GM23338 (cell line): ENCODE data around the gene MEGF9. TPM values are rescaled to one million over a fixed set of nuclear protein-coding genes. Genes with fewer than 3 reads are reported as not detected.

Source experiments
- ATAC-seq: fragments of 200-7000 bp; cut with Tn5 transposase; 3 replicates; pipeline ENCODE4 v1.9.1; 2020
- DNase-seq: peaks from one replicate; pipeline ENCODE4 v3.0.0-alpha.2; 2015; ENCODE audit warnings: low spot score
- H2AFZ ChIP-seq: fragments of 200-600 bp; sonication (generic); 2 replicates; pipeline ENCODE4 v1.8.0; 2016; ENCODE audit warnings: antibody characterized with exemption, mild to moderate bottlenecking, moderate library complexity
- H3F3A ChIP-seq: fragments of 200-600 bp; sonication (generic); replicated peaks from 2 replicates; pipeline ENCODE4 v1.8.0; 2017; ENCODE audit warnings: antibody characterized with exemption, mixed run types, low read depth
- H3K27ac ChIP-seq: fragments of 200-600 bp; sonication (generic); 2 replicates; pipeline ENCODE4 v1.6.1; 2016; ENCODE audit warnings: low read depth
- H3K27me3 ChIP-seq: fragments of 200-600 bp; sonication (generic); 2 replicates; pipeline ENCODE4 v1.8.0; 2016; ENCODE audit warnings: mild to moderate bottlenecking, mixed run types, moderate library complexity; ENCODE audit not compliant: insufficient read depth
- H3K36me3 ChIP-seq: fragments of 200-600 bp; sonication (generic); 2 replicates; pipeline ENCODE4 v1.8.0; 2016; ENCODE audit warnings: mild to moderate bottlenecking; ENCODE audit not compliant: insufficient read depth
- H3K4me1 ChIP-seq: fragments of 200-600 bp; sonication (generic); 2 replicates; pipeline ENCODE4 v1.8.0; 2016; ENCODE audit warnings: mild to moderate bottlenecking, moderate library complexity; ENCODE audit not compliant: insufficient read depth
- H3K4me2 ChIP-seq: fragments of 200-600 bp; sonication (generic); 2 replicates; pipeline ENCODE4 v1.7.1; 2017; ENCODE audit warnings: mixed run types
- H3K4me3 ChIP-seq: fragments of 200-600 bp; sonication (generic); 2 replicates; pipeline ENCODE4 v1.6.1; 2016; ENCODE audit warnings: mixed run types
- H3K79me2 ChIP-seq: fragments of 200-600 bp; sonication (generic); replicated peaks from 2 replicates; pipeline ENCODE4 v1.8.0; 2017; ENCODE audit warnings: mild to moderate bottlenecking; ENCODE audit not compliant: insufficient read depth
- H3K9me2 ChIP-seq: fragments of 200-600 bp; sonication (generic); 2 replicates; pipeline ENCODE4 v1.8.0; 2017; ENCODE audit not compliant: insufficient read depth
- H4K20me1 ChIP-seq: fragments of 200-600 bp; sonication (generic); replicated peaks from 2 replicates; pipeline ENCODE4 v1.8.0; 2017; ENCODE audit warnings: mild to moderate bottlenecking; ENCODE audit not compliant: insufficient read depth
- H3K27ac Mint-ChIP-seq: 2 replicates; pipeline ENCODE4 v1.8.0; 2020; ENCODE audit warnings: inconsistent platforms, mild to moderate bottlenecking, moderate library complexity, mixed read lengths
- H3K27me3 Mint-ChIP-seq: 3 replicates; pipeline ENCODE4 v1.8.0; 2022; ENCODE audit warnings: low read depth, mild to moderate bottlenecking, moderate library complexity, mixed read lengths, inconsistent platforms; ENCODE audit not compliant: insufficient read depth, poor library complexity
- H3K36me3 Mint-ChIP-seq: 3 replicates; pipeline ENCODE4 v1.8.0; 2021; ENCODE audit warnings: low read depth, mild to moderate bottlenecking, inconsistent platforms, moderate library complexity, mixed read lengths
- H3K4me1 Mint-ChIP-seq: 3 replicates; pipeline ENCODE4 v1.8.0; 2020; ENCODE audit warnings: mild to moderate bottlenecking, inconsistent platforms, mixed read lengths
- H3K4me3 Mint-ChIP-seq: 3 replicates; pipeline ENCODE4 v1.8.0; 2021; ENCODE audit warnings: moderate library complexity, mild to moderate bottlenecking, inconsistent platforms, mixed read lengths
- H3K9me3 Mint-ChIP-seq: 3 replicates; pipeline ENCODE4 v1.8.0; 2020; ENCODE audit warnings: moderate library complexity, mild to moderate bottlenecking, inconsistent platforms, mixed read lengths
- CREB1 ChIP-seq: fragments of 250-450 bp; sonication (Bioruptor Pico); IDR thresholded peaks from 2 replicates; pipeline ENCODE4 v1.5.0; 2020; ENCODE audit warnings: low read depth, mild to moderate bottlenecking, moderate library complexity
- EZH2 ChIP-seq: fragments of 200-600 bp; sonication (generic); IDR thresholded peaks from one replicate; pipeline ENCODE4 v1.8.0; 2017; ENCODE audit warnings: antibody characterized with exemption, mild to moderate bottlenecking, low read depth; ENCODE audit not compliant: unreplicated experiment
- EZH2phosphoT487 ChIP-seq: fragments of 200-600 bp; sonication (generic); IDR thresholded peaks from one replicate; pipeline ENCODE4 v1.8.1; 2018; ENCODE audit warnings: antibody characterized with exemption; ENCODE audit not compliant: unreplicated experiment
- JUNB ChIP-seq: IDR thresholded peaks from one replicate; pipeline ENCODE4 v1.6.1; 2016; ENCODE audit warnings: antibody characterized with exemption; ENCODE audit not compliant: unreplicated experiment
- NANOG ChIP-seq: IDR thresholded peaks from 2 replicates; pipeline ENCODE4 v1.6.1; 2016; ENCODE audit warnings: antibody characterized with exemption, borderline replicate concordance
- STAT1 ChIP-seq: IDR thresholded peaks from one replicate; pipeline ENCODE4 v1.6.1; 2016; ENCODE audit warnings: antibody characterized with exemption; ENCODE audit not compliant: unreplicated experiment
- ZNF114 ChIP-seq: fragments of 250-450 bp; sonication (Bioruptor Pico); IDR thresholded peaks from 2 replicates; pipeline ENCODE4 v1.5.0; 2020; ENCODE audit warnings: mild to moderate bottlenecking, moderate library complexity
- ZNF331 ChIP-seq: fragments of 250-450 bp; sonication (Bioruptor Pico); IDR thresholded peaks from 2 replicates; pipeline ENCODE4 v1.5.0; 2020; ENCODE audit warnings: low read depth, mild to moderate bottlenecking, moderate library complexity
- polyA plus RNA-seq: library from polyadenylated mRNA; unstranded; fragments of >200 nt; fragmentation: Nextera tagmentation; extraction: Ambion mirVana; gene quantifications from 2 replicates; pipeline ENCODE4 v1.2.1, GENCODE V29; 2016
- total RNA-seq: library from RNA; depleted of rRNA; stranded (reverse); fragments of >200 nt; shearing (Covaris generic); gene quantifications from 2 replicates; pipeline ENCODE4 v1.2.3, GENCODE V29; 2014
- TF ChIP-seq, protein P1 (sequence below), 2 experiments: fragments of 200-600 bp in 1 of 2; sonication (generic) in 1 of 2; conservative IDR thresholded peaks; 2 replicates each; pipeline versions ENCODE4 v1.5.1 to v1.6.1; 2016 to 2017; ENCODE audit warnings: antibody characterized with exemption in 2 of 2, low read depth in 2 of 2, mild to moderate bottlenecking in 2 of 2, moderate library complexity in 1 of 2
- TF ChIP-seq, protein P2 (sequence below): fragments of 250-450 bp; sonication (Bioruptor Pico); IDR thresholded peaks from 2 replicates; pipeline ENCODE4 v1.5.0; 2020; ENCODE audit warnings: mild to moderate bottlenecking, moderate library complexity
- TF ChIP-seq, protein P3 (sequence below): IDR thresholded peaks from 2 replicates; pipeline ENCODE4 v1.6.1; 2016; ENCODE audit warnings: antibody characterized with exemption
- TF ChIP-seq, protein P4 (sequence below): IDR thresholded peaks from one replicate; pipeline ENCODE4 v1.6.1; 2018; ENCODE audit warnings: antibody characterized with exemption; ENCODE audit not compliant: unreplicated experiment

MEGF9 gene
- total and polyA plus RNA-seq, 2 experiments from 2014 or later, result 0.87 to 1.6 TPM

DNA sequence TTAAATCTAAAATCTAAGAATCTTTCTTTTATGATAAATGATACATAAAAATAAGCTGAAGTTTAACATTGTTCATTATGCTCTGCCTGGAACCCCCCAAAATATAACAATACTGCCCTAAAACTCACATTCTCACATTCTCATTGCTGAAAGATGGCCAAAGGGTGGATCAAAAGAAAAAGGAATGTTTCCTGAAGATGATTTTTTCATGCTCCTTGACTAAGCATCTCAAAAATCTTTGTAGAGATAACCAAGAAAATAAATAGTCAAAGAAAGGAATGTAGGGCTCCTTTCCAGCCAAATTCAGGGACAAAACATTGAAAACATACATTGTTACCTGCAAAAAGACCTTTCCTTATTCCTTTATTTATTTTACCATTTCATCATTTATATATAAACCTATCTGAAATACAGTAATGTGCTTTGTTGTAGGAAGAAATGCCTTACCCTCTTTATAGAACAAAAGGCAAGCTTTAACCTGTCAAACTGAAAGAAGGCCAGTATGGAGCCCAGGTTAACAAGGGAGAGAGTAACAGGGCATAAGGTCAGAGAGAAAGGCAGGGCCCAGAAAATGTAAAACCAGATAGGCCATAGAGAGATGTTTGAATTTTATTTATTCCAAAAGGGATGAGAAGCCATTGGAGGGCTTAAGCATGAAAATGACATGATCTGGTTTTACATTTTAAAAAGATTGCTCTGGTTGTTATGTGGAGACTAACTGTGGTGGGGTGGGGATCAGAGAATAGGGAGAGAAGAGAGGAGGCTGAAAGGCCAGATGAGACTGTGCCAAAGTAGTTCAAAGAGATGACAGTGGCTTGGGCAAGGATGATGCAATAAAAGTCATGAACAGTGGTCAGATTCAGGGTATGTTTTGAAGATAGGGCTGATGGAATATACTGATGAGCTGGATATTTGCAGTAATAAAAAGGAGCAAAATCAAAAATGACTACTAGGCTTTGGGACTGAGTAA, 97.0 kb downstream of the MEGF9 start:
- Mint-ChIP-seq H3K4me3 (no peak overlapping the region), H3K27me3 (peaks cover 3% of the 10 kb centered on the region), H3K27ac (no peak overlapping the region), H3K4me1 (peaks cover 8% of the 10 kb centered on the region; the same call in 2 of the 3 replicates), H3K36me3 (no peaks in the 10 kb centered on the region), H3K9me3 (no peaks in the 10 kb centered on the region)
- Histone ChIP-seq H2AFZ (no peak overlapping the region), H3K9me2 (no peaks in the 10 kb centered on the region), H3K27me3 (no peaks in the 10 kb centered on the region), H3K4me1 (no peaks in the 10 kb centered on the region), H4K20me1 (no peaks in the 10 kb centered on the region), H3K27ac (no peak overlapping the region), H3K36me3 (no peaks in the 10 kb centered on the region), H3K79me2 (no peaks in the 10 kb centered on the region), H3K4me2 (no peak overlapping the region), H3K4me3 (no peak overlapping the region), H3F3A (no peaks in the 10 kb centered on the region)
- TF ChIP-seq, protein P1, sequence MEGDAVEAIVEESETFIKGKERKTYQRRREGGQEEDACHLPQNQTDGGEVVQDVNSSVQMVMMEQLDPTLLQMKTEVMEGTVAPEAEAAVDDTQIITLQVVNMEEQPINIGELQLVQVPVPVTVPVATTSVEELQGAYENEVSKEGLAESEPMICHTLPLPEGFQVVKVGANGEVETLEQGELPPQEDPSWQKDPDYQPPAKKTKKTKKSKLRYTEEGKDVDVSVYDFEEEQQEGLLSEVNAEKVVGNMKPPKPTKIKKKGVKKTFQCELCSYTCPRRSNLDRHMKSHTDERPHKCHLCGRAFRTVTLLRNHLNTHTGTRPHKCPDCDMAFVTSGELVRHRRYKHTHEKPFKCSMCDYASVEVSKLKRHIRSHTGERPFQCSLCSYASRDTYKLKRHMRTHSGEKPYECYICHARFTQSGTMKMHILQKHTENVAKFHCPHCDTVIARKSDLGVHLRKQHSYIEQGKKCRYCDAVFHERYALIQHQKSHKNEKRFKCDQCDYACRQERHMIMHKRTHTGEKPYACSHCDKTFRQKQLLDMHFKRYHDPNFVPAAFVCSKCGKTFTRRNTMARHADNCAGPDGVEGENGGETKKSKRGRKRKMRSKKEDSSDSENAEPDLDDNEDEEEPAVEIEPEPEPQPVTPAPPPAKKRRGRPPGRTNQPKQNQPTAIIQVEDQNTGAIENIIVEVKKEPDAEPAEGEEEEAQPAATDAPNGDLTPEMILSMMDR (conservative IDR thresholded peaks at IDR 0.05; ENCODE audit: low read depth in 2 of 2), result no peak
- no peak for TF ChIP-seq EZH2
- TF ChIP-seq ZNF114, result no peak
- TF ChIP-seq, protein P2, sequence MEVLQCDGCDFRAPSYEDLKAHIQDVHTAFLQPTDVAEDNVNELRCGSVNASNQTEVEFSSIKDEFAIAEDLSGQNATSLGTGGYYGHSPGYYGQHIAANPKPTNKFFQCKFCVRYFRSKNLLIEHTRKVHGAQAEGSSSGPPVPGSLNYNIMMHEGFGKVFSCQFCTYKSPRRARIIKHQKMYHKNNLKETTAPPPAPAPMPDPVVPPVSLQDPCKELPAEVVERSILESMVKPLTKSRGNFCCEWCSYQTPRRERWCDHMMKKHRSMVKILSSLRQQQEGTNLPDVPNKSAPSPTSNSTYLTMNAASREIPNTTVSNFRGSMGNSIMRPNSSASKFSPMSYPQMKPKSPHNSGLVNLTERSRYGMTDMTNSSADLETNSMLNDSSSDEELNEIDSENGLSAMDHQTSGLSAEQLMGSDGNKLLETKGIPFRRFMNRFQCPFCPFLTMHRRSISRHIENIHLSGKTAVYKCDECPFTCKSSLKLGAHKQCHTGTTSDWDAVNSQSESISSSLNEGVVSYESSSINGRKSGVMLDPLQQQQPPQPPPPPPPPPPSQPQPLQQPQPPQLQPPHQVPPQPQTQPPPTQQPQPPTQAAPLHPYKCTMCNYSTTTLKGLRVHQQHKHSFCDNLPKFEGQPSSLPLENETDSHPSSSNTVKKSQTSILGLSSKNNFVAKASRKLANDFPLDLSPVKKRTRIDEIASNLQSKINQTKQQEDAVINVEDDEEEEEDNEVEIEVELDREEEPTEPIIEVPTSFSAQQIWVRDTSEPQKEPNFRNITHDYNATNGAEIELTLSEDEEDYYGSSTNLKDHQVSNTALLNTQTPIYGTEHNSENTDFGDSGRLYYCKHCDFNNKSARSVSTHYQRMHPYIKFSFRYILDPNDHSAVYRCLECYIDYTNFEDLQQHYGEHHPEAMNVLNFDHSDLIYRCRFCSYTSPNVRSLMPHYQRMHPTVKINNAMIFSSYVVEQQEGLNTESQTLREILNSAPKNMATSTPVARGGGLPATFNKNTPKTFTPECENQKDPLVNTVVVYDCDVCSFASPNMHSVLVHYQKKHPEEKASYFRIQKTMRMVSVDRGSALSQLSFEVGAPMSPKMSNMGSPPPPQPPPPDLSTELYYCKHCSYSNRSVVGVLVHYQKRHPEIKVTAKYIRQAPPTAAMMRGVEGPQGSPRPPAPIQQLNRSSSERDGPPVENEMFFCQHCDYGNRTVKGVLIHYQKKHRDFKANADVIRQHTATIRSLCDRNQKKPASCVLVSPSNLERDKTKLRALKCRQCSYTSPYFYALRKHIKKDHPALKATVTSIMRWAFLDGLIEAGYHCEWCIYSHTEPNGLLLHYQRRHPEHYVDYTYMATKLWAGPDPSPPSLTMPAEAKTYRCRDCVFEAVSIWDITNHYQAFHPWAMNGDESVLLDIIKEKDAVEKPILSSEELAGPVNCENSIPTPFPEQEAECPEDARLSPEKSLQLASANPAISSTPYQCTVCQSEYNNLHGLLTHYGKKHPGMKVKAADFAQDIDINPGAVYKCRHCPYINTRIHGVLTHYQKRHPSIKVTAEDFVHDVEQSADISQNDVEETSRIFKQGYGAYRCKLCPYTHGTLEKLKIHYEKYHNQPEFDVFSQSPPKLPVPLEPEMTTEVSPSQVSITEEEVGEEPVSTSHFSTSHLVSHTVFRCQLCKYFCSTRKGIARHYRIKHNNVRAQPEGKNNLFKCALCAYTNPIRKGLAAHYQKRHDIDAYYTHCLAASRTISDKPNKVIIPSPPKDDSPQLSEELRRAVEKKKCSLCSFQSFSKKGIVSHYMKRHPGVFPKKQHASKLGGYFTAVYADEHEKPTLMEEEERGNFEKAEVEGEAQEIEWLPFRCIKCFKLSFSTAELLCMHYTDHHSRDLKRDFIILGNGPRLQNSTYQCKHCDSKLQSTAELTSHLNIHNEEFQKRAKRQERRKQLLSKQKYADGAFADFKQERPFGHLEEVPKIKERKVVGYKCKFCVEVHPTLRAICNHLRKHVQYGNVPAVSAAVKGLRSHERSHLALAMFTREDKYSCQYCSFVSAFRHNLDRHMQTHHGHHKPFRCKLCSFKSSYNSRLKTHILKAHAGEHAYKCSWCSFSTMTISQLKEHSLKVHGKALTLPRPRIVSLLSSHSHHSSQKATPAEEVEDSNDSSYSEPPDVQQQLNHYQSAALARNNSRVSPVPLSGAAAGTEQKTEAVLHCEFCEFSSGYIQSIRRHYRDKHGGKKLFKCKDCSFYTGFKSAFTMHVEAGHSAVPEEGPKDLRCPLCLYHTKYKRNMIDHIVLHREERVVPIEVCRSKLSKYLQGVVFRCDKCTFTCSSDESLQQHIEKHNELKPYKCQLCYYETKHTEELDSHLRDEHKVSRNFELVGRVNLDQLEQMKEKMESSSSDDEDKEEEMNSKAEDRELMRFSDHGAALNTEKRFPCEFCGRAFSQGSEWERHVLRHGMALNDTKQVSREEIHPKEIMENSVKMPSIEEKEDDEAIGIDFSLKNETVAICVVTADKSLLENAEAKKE (CRISPR knock-in tag), result no peak
- TF ChIP-seq JUNB, result no peak
- TF ChIP-seq NANOG, result no peak
- TF ChIP-seq, protein P3, sequence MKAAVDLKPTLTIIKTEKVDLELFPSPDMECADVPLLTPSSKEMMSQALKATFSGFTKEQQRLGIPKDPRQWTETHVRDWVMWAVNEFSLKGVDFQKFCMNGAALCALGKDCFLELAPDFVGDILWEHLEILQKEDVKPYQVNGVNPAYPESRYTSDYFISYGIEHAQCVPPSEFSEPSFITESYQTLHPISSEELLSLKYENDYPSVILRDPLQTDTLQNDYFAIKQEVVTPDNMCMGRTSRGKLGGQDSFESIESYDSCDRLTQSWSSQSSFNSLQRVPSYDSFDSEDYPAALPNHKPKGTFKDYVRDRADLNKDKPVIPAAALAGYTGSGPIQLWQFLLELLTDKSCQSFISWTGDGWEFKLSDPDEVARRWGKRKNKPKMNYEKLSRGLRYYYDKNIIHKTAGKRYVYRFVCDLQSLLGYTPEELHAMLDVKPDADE, result no peak
- TF ChIP-seq, protein P4, sequence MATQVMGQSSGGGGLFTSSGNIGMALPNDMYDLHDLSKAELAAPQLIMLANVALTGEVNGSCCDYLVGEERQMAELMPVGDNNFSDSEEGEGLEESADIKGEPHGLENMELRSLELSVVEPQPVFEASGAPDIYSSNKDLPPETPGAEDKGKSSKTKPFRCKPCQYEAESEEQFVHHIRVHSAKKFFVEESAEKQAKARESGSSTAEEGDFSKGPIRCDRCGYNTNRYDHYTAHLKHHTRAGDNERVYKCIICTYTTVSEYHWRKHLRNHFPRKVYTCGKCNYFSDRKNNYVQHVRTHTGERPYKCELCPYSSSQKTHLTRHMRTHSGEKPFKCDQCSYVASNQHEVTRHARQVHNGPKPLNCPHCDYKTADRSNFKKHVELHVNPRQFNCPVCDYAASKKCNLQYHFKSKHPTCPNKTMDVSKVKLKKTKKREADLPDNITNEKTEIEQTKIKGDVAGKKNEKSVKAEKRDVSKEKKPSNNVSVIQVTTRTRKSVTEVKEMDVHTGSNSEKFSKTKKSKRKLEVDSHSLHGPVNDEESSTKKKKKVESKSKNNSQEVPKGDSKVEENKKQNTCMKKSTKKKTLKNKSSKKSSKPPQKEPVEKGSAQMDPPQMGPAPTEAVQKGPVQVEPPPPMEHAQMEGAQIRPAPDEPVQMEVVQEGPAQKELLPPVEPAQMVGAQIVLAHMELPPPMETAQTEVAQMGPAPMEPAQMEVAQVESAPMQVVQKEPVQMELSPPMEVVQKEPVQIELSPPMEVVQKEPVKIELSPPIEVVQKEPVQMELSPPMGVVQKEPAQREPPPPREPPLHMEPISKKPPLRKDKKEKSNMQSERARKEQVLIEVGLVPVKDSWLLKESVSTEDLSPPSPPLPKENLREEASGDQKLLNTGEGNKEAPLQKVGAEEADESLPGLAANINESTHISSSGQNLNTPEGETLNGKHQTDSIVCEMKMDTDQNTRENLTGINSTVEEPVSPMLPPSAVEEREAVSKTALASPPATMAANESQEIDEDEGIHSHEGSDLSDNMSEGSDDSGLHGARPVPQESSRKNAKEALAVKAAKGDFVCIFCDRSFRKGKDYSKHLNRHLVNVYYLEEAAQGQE, result no peak
- TF ChIP-seq CREB1 (CRISPR knock-in tag), result no peak
- no peak for TF ChIP-seq EZH2phosphoT487
- no peak for TF ChIP-seq STAT1
- no peak for TF ChIP-seq ZNF331 (CRISPR knock-in tag)
- ATAC-seq, result no peak
- no peak for DNase-seq
